DND-41 (cell line): ENCODE measurements around the gene MEI1.

ENCODE experiments used
- ATAC-seq: fragments of 200-7000 bp; cut with Tn5 transposase; 3 replicates; pipeline ENCODE4 v1.9.1; 2021; ENCODE audit warnings: low read depth; ENCODE audit not compliant: insufficient read depth
- DNase-seq: peaks from one replicate; pipeline ENCODE4 v3.0.0-alpha.2; 2020
- H2AFZ ChIP-seq: 2 replicates; pipeline ENCODE4 v1.6.0; 2012; ENCODE audit warnings: low read depth, low read length
- H3K27ac ChIP-seq: 2 replicates; pipeline ENCODE4 v1.5.1; 2012; ENCODE audit warnings: low read length, inconsistent platforms
- H3K27me3 ChIP-seq: fragments of 200-600 bp; sonication (generic); 2 replicates; pipeline ENCODE4 v1.6.0; 2012; ENCODE audit warnings: low read length, mild to moderate bottlenecking, inconsistent platforms; ENCODE audit not compliant: insufficient read depth, poor library complexity
- H3K36me3 ChIP-seq: 2 replicates; pipeline ENCODE4 v1.5.1; 2012; ENCODE audit warnings: low read length, inconsistent platforms; ENCODE audit not compliant: insufficient read depth
- H3K4me1 ChIP-seq: 2 replicates; pipeline ENCODE4 v1.5.1; 2012; ENCODE audit warnings: mild to moderate bottlenecking, low read length; ENCODE audit not compliant: insufficient read depth
- H3K4me2 ChIP-seq: 2 replicates; pipeline ENCODE4 v1.6.0; 2012; ENCODE audit warnings: mild to moderate bottlenecking, moderate library complexity, low read length, inconsistent platforms; ENCODE audit not compliant: insufficient read depth
- H3K4me3 ChIP-seq, 2 experiments: fragments of 200-600 bp in 1 of 2; shearing (Covaris generic) in 1 of 2; 2 replicates each; pipeline ENCODE4 v1.5.1; 2012 to 2016; ENCODE audit warnings: inconsistent platforms in 2 of 2, low read length in 2 of 2, mild to moderate bottlenecking in 2 of 2, low read depth in 1 of 2, moderate library complexity in 1 of 2
- H3K79me2 ChIP-seq: 2 replicates; pipeline ENCODE4 v1.6.0; 2012; ENCODE audit warnings: low read length, inconsistent platforms; ENCODE audit not compliant: insufficient read depth
- H3K9ac ChIP-seq: 2 replicates; pipeline ENCODE4 v1.6.0; 2012; ENCODE audit warnings: low read depth, mild to moderate bottlenecking, inconsistent platforms, low read length, moderate library complexity
- H3K9me3 ChIP-seq: 2 replicates; pipeline ENCODE4 v1.5.1; 2012; ENCODE audit warnings: low read length, moderate library complexity, mild to moderate bottlenecking, inconsistent platforms; ENCODE audit not compliant: insufficient read depth, severe bottlenecking
- H4K20me1 ChIP-seq: 2 replicates; pipeline ENCODE4 v1.6.0; 2012; ENCODE audit warnings: low read length; ENCODE audit not compliant: insufficient read depth
- CTCF ChIP-seq: IDR thresholded peaks from 2 replicates; pipeline ENCODE4 v1.5.1; 2012; ENCODE audit warnings: borderline replicate concordance, low read length, moderate library complexity, mild to moderate bottlenecking; ENCODE audit not compliant: poor library complexity, severe bottlenecking; ENCODE audit errors: extremely low read depth
- EZH2 ChIP-seq: IDR thresholded peaks from 3 replicates; pipeline ENCODE4 v1.6.1; 2012; ENCODE audit warnings: borderline replicate concordance, low read depth, mild to moderate bottlenecking, moderate library complexity, low read length, inconsistent platforms; ENCODE audit not compliant: severe bottlenecking

The MEI1 gene

GRCh38 chr22:41681616-41682015, 17.7 kb upstream of the MEI1 start:
- peaks cover 51% of the 10 kb centered on the region for H4K20me1 ChIP-seq
- peak overlapping the region; percentile 86 for H3K4me2 ChIP-seq
- no peak for DNase-seq
- ATAC-seq, result no peak
- peaks cover 46% of the 10 kb centered on the region for H3K36me3 ChIP-seq
- H3K4me3 ChIP-seq, result peak overlapping the region; percentile 68 to 82; a peak in 3 of 4 replicates
- no peak overlapping the region for H3K27ac ChIP-seq
- H3K4me1 ChIP-seq, result peaks cover 35% of the 10 kb centered on the region
- H3K79me2 ChIP-seq, result peaks cover 95% of the 10 kb centered on the region
- no peaks in the 10 kb centered on the region for H3K27me3 ChIP-seq
- TF ChIP-seq CTCF, result no peak
- no peak for TF ChIP-seq EZH2
- peak overlapping the region; percentile 73; the same call in 1 of the 2 replicates for H2AFZ ChIP-seq
- H3K9ac ChIP-seq, result peak overlapping the region; percentile 65
- H3K9me3 ChIP-seq, result no peaks in the 10 kb centered on the region

GRCh38 chr22:41682033-41682807, 17.1 kb upstream of the MEI1 start:
- H3K4me2 ChIP-seq, result peak overlapping the region; percentile 86
- H3K27me3 ChIP-seq, result no peaks in the 10 kb centered on the region
- peak overlapping the region; percentile 73 for H2AFZ ChIP-seq
- no peaks in the 10 kb centered on the region for H3K9me3 ChIP-seq
- TF ChIP-seq EZH2 (no peak), CTCF (no peak)
- H3K79me2 ChIP-seq, result peaks cover 96% of the 10 kb centered on the region
- H4K20me1 ChIP-seq, result peaks cover 51% of the 10 kb centered on the region
- peaks cover 41% of the 10 kb centered on the region for H3K4me1 ChIP-seq
- ATAC-seq, result peak; percentile 85
- peak overlapping the region; percentile 72 for H3K27ac ChIP-seq
- DNase-seq, result peak; percentile 79
- peak overlapping the region; percentile 68 to 82; a peak in 3 of 4 replicates for H3K4me3 ChIP-seq
- H3K36me3 ChIP-seq, result peaks cover 43% of the 10 kb centered on the region
- H3K9ac ChIP-seq, result peak overlapping the region; percentile 65

GRCh38 chr22:41683052-41683451, 16.3 kb upstream of the MEI1 start:
- DNase-seq, result no peak
- Histone ChIP-seq H3K4me1 (peaks cover 49% of the 10 kb centered on the region), H3K27ac (peak overlapping the region; percentile 36; the same call in 1 of the 2 replicates), H3K4me2 (peak overlapping the region; percentile 86), H3K36me3 (peaks cover 37% of the 10 kb centered on the region), H3K9me3 (no peaks in the 10 kb centered on the region), H4K20me1 (peaks cover 57% of the 10 kb centered on the region), H3K79me2 (peaks cover 99% of the 10 kb centered on the region), H3K9ac (peak overlapping the region; percentile 65), H3K4me3 (peak overlapping the region; percentile 68 to 82; a peak in 3 of 4 replicates), H2AFZ (no peak overlapping the region), H3K27me3 (no peaks in the 10 kb centered on the region)
- TF ChIP-seq EZH2 (no peak), CTCF (no peak)
- ATAC-seq, result no peak
